Measurements from ENCODE around the gene TNRC6C. TPM values are rescaled to one million over a fixed set of nuclear protein-coding genes. Genes with fewer than 3 reads are reported as not detected.
A peak's percentile ranks its signal among the peaks of the same experiment; 100 is the strongest.
"Not testable (repeated sequence)": the region's sequence is repeated elsewhere in the genome, so short reads cannot be mapped to it uniquely, and the experiment has no call there.

The TNRC6C gene
- total RNA-seq, 1 experiment from 2014 or later: 9.6 TPM

DNA sequence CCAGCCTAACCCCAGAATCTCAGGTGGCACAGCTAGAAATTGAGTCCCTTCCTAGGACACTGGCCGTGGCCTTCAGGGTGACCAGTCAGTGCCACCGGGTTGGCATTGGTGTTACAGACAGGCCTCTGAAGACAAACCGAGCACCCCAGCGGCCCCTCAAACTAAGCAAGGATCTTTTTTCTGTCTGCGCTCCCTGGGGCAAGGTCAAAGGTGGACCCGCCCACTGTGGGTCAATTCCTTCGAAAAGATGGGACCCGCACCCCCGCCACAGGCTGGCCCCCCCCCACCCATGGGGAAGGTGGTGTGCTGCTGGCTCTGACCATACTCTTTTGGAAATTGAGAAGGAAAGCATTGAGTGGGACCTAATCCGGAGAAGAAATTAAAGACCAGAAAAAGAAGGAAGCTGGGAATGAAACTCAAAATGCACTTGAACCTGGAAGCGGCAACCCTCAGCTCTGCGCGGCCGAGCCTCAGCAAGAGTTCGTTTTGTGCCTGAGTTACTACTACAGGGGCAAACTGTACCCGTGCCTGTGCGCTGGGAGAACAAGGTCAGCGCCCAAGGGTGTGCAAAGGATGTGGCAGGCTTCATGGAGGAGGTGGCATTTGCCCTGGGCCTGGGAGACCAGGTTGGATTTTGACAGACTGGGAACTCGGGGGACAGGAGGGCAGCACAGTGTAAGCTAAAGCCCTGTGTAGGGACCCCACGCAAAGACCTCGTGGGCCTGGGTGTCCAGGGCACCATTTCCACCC lies 149.6 kb downstream of the TNRC6C start:
- no peak for DNase-seq (ENCODE audit: low read depth in 1 of 2, low spot score in 2 of 2)
- Histone ChIP-seq H3K27ac (peak overlapping the region; percentile 40), H3K9me3 (replicated peaks) (no peaks in the 10 kb centered on the region), H3K27me3 (replicated peaks) (no peaks in the 10 kb centered on the region), H3K36me3 (peaks cover 18% of the 10 kb centered on the region), H3K4me3 (no peak overlapping the region), H3K4me1 (replicated peaks) (peaks cover 42% of the 10 kb centered on the region)

DNA sequence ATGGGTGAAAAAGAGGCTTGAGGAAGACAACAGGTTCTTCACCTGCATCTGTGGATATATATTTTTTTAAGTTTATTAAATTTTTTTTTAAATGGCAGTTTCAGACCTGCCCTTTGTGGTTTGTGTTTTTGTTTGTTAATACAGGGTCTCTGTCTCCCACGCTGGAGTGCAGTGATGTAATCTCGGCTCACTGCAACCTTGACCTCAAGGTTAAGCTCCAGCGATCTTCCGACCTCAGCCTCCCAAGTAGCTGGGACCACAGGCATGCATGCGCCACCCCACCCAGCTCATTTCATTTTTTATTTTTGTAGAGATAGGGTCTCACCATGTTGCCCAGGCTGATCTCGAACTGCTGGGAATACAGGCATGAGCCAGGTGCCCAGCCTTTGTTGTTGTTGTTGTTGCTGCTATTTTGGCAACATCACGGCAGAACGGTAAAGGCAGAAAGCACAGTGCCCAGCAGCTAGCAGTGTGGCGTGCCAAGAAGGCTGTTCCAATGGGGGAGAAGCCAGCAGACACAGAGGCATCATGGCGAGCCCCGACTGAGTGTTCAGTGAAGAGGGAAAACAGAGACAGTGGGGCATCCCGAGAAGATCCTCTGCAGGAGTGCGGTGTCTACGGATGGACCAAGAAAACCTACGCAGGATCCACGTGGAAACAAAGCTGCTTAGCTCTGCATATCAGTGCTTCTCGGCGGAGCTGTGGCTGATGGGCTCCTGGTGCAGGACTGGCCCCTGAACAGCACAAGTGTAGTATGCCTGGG lies 150.4 kb downstream of the TNRC6C start:
- H3K27me3 ChIP-seq (replicated peaks): no peaks in the 10 kb centered on the region
- H3K36me3 ChIP-seq: peaks cover 11% of the 10 kb centered on the region
- no peaks in the 10 kb centered on the region for H3K9me3 ChIP-seq (replicated peaks)
- no peak overlapping the region for H3K4me3 ChIP-seq
- peak in 1 of 2 experiments; percentile 41 for DNase-seq (ENCODE audit: low read depth in 1 of 2, low spot score in 2 of 2)
- H3K4me1 ChIP-seq (replicated peaks): peaks cover 42% of the 10 kb centered on the region
- H3K27ac ChIP-seq: peak overlapping the region; percentile 40

DNA sequence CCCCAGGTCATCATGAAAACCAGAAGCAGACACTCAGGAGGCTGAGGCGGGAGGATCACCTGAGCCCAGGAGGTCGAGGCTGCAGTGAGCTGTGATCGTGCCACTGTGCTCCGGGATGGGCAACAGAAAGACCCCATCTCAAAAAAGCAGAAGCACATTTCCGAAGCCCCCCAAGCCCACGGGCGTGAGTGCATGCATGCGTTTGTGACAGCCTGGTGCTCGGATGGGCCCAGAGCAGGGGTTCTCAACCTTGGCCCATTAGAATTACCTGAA lies 150.9 kb downstream of the TNRC6C start:
- no peak overlapping the region for H3K27ac ChIP-seq
- no peaks in the 10 kb centered on the region for H3K27me3 ChIP-seq (replicated peaks)
- no peaks in the 10 kb centered on the region for H3K9me3 ChIP-seq (replicated peaks)
- no peak for DNase-seq (ENCODE audit: low read depth in 1 of 2, low spot score in 2 of 2)
- peaks cover 6% of the 10 kb centered on the region for H3K36me3 ChIP-seq
- H3K4me3 ChIP-seq: no peak overlapping the region
- H3K4me1 ChIP-seq (replicated peaks): peaks cover 42% of the 10 kb centered on the region

DNA sequence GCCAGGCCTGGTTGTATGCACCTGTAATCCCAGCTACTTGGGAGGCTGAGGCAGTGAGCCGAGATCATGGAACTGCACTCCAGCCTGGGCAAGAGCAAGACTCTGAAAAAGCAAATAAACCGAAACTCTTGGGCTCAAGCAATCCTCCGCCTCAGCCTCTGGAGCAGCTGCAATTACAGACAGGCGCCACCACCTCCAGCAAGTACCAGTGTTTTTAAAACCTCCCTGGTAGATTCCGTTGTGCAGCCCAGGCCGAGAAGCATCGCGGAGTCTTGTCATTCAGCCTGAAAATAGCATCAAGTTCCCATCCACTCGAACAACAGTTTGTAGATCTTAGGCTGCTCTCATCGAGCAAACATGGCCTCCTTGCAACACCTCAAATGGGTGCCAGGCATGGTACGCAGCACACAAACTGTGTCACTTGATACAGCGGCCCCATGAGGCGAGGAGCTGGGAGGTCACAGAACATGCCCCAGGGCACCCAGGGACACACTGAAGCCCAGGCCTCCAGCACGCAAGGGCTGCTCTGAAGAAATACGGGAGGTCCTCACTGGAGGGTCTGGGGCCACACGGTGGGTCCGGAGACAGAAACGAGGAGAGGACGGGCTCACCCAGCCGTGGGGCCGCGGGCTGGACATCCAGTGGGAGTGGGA lies 152.0 kb downstream of the TNRC6C start:
- H3K4me3 ChIP-seq: no peak overlapping the region
- no peaks in the 10 kb centered on the region for H3K27me3 ChIP-seq (replicated peaks)
- H3K4me1 ChIP-seq (replicated peaks): peaks cover 42% of the 10 kb centered on the region
- H3K36me3 ChIP-seq: no peaks in the 10 kb centered on the region
- H3K27ac ChIP-seq: 0 out of 2 replicates have a peak overlapping the region, but pooled peaks have one; percentile 3
- DNase-seq (ENCODE audit: low read depth in 1 of 2, low spot score in 2 of 2): peak in 1 of 2 experiments; percentile 37
- no peaks in the 10 kb centered on the region; the same call in 1 of the 2 replicates for H3K9me3 ChIP-seq (replicated peaks)

DNA sequence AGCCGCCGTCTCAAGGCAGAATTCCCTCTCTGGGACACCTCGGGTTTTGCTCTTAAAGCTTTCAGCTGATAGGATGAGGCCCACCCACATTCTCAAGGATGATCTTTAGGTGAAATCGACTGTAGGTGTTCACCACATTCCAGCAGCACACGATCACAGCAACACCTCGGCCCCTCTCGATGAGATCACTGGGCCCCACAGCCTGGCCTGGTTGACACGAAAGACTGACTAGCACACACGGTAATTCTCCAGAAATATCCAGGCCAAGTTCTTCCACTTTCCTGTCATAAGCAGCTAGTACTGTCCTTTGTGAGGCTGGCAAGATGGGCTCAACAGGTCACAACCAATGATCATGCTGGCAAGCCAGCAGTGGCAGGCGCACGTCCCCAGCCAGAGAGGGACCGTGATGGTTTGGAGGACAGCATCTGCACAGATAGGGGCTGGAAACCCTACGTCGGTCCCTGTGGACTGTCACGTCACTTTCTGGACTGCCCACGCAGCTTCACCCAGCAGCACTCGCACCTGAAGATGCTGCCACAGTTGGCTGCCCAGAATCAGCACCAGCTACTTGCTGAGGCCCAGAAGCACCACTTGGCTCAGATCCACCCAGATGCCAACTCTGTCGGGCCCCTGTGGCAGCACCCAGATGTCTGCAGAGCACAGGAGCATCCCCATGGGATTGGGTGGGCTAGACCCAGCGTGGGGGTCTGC lies 152.7 kb downstream of the TNRC6C start:
- H3K4me3 ChIP-seq: no peak overlapping the region
- H3K9me3 ChIP-seq (replicated peaks): no peaks in the 10 kb centered on the region; the same call in 1 of the 2 replicates
- no peaks in the 10 kb centered on the region for H3K27me3 ChIP-seq (replicated peaks)
- peaks cover 42% of the 10 kb centered on the region for H3K4me1 ChIP-seq (replicated peaks)
- DNase-seq (ENCODE audit: low read depth in 1 of 2, low spot score in 2 of 2): no peak
- H3K27ac ChIP-seq: 0 out of 2 replicates have a peak overlapping the region, but pooled peaks have one; percentile 3
- no peaks in the 10 kb centered on the region for H3K36me3 ChIP-seq

DNA sequence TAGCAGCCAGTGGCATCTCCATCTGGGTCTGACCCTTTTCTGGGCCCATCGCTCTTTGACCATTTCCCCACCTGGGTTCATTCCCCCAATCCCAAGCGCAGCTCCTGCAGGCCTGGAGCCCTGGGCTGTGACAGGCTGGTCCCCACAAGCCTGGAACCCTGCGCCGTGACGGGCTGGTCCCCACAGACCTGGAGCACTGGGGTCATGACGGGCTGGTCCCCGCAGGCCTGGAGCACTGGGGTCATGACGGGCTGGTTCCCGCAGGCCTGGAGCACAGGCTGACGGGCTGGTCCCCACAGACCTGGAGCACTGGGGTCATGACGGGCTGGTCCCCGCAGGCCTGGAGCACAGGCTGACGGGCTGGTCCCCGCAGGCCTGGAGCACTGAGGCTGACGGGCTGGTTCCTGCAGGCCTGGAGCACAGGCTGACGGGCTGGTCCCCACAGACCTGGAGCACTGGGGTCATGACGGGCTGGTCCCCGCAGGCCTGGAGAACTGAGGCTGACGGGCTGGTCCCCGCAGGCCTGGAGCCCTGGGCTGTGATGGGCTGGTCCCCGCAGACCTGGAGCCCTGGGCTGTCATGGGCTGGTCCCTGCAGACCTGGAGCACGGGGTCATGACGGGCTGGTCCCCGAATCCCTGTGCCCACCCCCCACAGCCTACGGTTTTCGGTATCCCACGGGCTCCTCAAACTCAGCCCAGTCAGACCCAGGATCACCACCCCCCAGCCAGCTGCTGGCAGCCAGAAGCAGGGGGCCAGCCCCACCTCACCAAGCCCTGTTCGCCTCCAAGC lies 153.4 kb downstream of the TNRC6C start:
- Histone ChIP-seq H3K36me3 (no peaks in the 10 kb centered on the region), H3K9me3 (replicated peaks) (no peaks in the 10 kb centered on the region; the same call in 1 of the 2 replicates), H3K4me1 (replicated peaks) (peaks cover 42% of the 10 kb centered on the region), H3K27me3 (replicated peaks) (no peaks in the 10 kb centered on the region), H3K27ac (no peak overlapping the region), H3K4me3 (no peak overlapping the region)
- no peak for DNase-seq (ENCODE audit: low read depth in 1 of 2, low spot score in 2 of 2)

DNA sequence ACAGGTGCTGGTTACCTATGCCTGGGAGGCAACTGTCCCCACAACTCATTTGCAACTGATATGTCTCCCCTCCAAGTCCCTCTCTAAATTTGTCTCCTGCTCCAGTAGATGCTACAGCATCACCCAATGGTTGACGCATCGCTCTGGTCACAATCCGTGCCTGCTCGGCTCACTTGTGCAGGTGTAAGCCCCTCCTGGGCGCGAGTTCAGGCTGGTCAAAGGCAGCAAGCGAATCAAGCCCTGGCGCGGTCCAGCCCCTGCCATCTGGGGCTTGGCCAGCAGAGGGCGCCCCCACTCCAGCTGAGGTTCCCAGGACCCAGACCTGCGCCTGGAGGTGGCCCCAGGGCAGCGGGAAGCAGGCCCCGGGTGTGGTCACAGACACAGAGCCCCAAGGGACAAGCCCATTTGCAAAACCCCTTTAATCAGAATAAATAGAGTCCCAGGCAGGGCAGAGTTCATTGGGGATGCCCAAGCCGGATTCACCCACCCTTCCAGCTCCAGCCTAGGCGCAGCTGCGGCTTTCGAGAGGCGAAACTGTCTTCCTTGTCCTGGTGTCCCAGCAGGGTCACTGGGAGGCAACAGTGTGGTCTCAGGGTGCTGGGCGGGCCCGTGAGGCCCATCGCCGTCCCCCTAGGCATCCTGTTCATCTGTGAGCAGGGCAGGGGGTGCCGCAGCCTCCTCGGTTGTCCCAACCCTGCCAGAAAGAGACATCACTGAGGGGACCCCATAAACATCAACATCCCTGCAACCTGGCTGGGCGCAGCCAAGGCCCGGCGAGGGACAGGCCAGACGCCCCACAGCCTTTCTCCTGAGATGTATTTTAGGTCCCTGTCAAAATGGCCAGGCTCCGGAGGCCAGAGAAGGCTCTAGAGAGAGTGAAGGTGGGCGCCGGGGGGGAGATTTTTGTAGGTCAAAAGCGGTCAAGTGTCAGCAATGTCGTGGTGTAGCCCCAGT lies 154.3 kb downstream of the TNRC6C start:
- peak; percentile 73 to 83 for DNase-seq (ENCODE audit: low read depth in 1 of 2, low spot score in 2 of 2)
- Histone ChIP-seq H3K9me3 (replicated peaks) (no peaks in the 10 kb centered on the region; the same call in 1 of the 2 replicates), H3K4me3 (no peak overlapping the region), H3K27me3 (replicated peaks) (no peaks in the 10 kb centered on the region), H3K36me3 (no peaks in the 10 kb centered on the region; the same call in 1 of the 2 replicates), H3K4me1 (replicated peaks) (peaks cover 43% of the 10 kb centered on the region), H3K27ac (no peak overlapping the region)

DNA sequence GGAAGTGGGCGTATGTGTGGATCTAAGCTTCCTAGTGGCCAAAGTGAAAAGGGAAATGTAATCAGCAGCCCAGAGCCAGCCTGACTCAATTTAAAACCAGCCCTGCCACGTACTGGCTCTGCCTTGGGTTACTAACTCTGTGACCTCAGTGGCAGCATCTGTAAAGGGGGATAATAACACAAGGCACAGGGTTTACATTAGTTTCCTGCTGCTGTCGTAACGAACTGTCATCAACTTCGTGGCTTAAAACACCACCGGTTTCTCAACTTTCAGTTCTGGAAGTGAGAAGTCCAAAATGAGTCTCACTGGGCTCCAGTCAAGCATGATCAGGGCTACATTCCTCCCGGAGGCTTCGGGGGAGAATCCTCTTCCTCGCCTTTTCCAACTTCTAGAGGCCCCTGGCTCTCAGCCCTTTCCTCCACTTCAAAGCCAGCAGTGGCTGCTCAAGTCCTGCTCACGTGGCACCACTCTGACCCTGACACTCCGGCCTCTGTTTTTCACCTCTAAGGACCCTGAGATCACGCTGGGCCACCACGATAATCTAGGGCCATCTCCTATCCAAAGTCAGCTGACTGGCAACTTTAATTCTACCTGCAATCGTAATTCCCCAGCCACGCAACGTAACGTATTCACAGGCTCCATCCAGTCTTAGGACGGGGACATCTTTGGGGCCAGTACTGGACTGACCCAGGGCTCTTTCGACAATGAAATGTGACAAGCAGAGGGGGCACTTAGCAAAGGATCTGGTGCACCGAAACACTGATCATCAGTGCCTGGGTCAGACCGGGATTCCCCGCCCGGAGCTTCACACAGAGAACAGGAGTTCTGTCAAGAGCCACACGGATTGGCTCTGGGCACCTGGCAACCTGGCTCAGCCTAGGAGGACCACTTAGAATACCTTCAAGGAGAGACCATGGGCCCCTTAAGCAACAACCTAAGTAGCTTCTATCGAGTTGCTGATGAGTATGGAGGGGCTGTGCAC lies 155.6 kb downstream of the TNRC6C start:
- DNase-seq (ENCODE audit: low read depth in 1 of 2, low spot score in 2 of 2): no peak
- Histone ChIP-seq H3K36me3 (no peaks in the 10 kb centered on the region; the same call in 1 of the 2 replicates), H3K9me3 (replicated peaks) (no peaks in the 10 kb centered on the region; the same call in 1 of the 2 replicates), H3K27ac (no peak overlapping the region), H3K27me3 (replicated peaks) (no peaks in the 10 kb centered on the region), H3K4me3 (no peak overlapping the region), H3K4me1 (replicated peaks) (peaks cover 35% of the 10 kb centered on the region)

DNA sequence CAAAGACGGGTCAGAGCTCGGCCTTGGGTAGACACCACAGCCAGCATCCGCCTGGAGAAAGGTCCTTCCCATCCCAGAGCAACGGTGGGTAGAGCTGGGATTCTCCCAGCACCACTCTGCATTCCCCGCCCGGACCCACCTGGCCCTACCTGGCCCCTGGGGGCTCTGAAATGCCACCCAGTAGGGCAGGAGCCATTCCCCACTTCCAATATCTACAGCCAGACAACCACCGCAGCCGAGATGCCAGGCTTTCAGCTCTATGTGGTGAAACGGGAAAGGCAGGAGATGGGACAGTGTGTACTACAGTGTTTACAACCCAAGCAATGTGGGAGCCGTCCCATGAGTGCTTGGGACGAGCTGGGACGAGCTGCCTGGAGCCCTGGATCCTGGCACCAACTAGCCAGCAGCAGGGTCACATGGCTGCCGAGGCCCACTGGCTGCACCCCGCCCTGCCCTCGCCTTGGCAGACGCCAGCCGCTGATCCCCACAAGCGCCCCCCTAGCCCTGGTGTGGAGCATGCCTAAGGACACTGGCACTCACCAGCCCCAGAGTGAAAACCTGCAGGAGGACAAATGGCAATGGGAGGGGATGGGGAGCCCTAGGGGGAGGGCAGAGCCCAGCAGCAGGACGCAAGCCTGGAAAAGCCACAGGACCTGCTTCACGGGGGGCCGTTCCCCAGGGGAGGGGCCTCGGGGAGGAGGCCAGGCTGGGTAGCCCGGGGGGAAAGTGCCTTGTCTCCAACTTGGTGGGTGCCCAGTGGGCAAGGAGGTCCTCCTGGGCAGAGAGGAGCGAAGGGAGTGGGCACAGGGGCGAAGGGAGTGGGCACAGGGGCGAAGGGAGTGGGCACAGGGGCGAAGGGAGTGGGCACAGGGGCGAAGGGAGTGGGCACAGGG lies 156.6 kb downstream of the TNRC6C start:
- Histone ChIP-seq H3K27ac (no peak overlapping the region), H3K4me3 (no peak overlapping the region), H3K36me3 (no peaks in the 10 kb centered on the region; the same call in 1 of the 2 replicates), H3K9me3 (replicated peaks) (no peaks in the 10 kb centered on the region; the same call in 1 of the 2 replicates), H3K27me3 (replicated peaks) (no peaks in the 10 kb centered on the region), H3K4me1 (replicated peaks) (peaks cover 32% of the 10 kb centered on the region)
- DNase-seq (ENCODE audit: low read depth in 1 of 2, low spot score in 2 of 2): no peak

DNA sequence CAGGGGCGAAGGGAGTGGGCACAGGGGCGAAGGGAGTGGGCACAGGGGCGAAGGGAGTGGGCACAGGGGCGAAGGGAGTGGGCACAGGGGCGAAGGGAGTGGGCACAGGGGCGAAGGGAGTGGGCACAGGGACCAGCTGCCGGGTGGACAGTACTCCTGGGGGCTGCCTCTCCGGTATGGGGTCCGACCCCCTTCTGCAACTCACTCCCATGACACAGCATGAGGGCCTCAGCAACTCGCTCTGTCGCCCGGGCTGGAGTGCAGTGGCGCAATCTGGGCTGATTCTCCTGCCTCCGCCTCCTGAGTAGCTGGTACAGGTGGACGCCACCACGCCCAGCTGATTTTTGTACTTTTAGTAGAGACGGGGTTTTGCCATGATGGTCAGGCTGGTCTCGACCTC lies 157.3 kb downstream of the TNRC6C start:
- H3K4me1 ChIP-seq (replicated peaks): peaks cover 25% of the 10 kb centered on the region
- H3K27ac ChIP-seq; DNase-seq (ENCODE audit: low read depth in 1 of 2, low spot score in 2 of 2); H3K4me3 ChIP-seq; H3K27me3 ChIP-seq (replicated peaks); H3K36me3 ChIP-seq; H3K9me3 ChIP-seq (replicated peaks): not testable (repeated sequence)
